HG03457 (cell line): ENCODE measurements around the gene ASB10.

Source experiments
- ATAC-seq: cut with Tn5 transposase; IDR thresholded peaks from one replicate; pipeline ENCODE4 v1.9.1; 2021; ENCODE audit warnings: moderate number of reproducible peaks; ENCODE audit not compliant: unreplicated experiment

Gene ASB10

DNA sequence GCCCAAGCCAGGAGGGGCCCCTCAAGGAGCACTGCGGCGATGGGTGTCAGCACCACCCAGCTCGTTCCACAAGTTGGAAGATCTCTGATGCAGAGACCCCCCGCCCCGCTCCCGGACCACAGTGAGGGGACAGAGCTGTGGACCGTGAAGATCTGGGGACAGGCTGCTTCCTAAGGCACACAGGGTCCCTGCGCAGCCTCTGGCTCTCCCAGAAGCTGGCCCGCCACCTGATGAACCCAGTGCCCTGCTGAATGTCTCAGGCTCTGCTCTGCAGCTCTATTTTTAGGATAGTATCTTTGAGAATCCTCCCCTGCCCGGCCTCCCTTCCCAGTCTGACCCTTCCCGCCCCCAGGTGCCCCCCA is 49.3 kb downstream of the ASB10 start:
- ATAC-seq = no peak

DNA sequence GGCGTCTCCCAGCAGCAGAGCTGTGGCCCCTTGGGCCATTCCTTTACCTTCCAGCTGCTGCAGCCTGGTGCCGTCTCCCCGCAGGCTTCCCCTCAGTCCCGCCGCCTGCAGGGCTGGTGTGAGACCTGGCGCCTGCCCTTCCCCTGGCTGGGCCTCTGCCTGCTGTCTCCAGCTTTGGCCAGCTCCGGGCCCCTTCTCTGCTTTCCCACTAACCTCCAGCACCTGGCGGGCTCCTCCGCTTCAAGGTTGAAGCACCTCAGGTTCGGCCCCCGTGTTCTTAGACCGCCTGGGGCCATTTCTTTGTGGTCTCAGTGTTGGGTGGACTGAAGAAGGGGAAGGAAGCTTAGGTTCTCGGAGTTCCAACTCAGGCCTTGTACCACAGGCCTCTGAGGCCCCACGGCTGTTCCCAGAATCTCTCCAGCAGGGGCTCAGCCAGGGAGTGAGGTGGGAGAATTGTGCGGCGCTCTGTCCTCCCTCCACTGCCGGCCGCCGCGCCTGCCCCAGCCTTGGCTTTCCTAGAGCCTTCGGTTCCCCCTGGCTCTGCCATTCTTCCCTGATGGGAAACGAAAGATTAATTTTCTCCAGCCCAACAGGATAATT is 49.9 kb downstream of the ASB10 start:
- ATAC-seq = no peak

DNA sequence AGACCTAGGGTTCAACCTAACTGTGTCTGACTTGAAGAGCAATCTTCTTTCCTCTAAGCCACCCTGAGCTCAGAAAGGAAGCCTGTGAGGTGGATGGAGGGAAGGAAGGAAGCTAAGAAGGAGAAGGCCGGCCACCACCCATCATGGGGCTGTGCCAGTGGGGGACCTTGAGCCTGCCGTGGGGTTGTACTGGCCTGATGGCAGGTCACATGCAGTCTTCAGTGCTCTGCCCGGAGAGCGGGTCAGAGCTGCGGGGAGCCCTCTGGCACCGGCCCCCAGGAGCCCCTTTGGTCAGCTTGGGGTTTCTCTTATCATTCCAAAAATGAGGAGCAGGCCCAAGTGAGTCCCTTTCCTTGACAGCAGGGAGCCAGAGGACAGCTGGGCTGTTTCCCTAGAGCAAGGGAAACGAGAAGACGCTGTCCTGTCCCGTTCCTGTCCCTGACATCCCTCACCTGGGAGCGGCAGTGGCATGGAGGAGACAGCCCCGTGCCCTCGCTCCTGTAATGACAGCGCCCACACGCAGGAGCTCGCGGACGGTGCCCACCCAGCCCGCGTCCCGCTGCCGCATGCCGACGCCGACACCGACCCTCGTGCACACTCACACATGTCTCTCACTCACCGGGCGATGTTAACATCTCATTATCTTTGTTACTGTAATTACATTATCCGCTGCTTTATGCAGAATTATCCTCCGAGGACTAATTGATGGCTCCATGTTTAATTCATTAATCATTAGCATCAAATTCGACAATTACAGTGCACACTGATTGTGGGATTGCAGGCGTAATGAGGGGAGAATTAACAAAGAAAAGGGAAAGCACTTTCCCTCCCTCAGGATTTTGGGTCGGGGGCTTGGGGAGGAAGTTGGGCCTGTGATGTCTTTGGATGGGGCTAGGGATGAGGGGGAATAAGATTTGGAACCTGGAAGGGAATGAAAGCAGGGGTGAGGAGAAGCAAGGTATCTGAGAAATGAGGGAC is 50.9 kb downstream of the ASB10 start:
- no peak for ATAC-seq

DNA sequence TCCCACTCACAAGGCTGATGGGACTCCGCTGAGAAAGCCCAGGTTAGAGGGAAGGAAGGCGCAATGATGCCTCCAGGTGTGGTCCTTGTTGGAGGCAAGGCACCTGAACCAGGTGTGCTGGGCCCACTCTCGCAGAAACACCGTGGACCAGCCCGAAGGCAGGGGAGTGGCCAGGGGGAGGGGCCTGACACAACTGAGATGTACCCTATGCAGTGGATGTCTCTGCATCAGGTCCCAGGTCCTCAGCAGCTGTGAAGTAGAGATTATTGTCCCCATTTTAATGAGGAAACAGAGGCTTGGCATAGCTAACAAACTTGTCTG is 51.6 kb downstream of the ASB10 start:
- no peak for ATAC-seq

DNA sequence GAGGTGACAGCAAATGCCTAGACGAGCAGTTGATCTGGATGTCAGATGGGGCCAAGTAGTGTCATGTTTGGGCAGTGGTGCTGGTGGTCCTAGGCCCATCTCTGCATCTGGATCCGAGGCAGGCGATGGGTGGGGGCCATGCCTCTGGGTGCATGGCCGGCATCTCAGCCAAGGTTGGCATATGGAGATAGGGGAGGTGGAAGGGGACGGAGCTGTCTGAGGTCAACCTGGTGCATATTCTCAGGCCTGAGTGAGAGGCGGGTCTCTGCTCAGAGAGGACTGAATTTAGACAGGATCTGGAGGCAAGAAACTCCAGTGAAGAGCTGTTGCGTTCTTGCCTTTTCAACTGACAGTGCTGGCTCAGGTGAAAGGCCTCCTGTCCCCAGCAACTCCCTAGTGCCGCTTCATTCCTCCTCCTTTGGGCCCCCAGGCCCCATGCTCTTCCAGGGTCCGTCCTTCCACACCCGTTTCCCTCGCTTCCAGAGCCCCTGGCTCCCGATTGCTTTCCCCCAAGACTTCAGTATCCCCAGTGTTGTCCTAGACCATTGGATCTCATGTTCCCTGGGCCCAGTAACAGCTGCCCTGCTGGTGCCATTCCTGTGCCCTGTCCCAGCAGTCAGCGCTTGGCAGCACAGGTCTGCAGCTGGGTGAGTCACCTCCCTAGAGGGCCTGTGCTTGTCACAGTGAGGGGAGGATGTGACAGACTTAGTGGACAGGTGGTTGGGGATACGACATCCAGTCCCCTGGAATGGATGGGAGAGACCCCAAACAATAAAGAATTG is 52.1 kb downstream of the ASB10 start:
- no peak for ATAC-seq

DNA sequence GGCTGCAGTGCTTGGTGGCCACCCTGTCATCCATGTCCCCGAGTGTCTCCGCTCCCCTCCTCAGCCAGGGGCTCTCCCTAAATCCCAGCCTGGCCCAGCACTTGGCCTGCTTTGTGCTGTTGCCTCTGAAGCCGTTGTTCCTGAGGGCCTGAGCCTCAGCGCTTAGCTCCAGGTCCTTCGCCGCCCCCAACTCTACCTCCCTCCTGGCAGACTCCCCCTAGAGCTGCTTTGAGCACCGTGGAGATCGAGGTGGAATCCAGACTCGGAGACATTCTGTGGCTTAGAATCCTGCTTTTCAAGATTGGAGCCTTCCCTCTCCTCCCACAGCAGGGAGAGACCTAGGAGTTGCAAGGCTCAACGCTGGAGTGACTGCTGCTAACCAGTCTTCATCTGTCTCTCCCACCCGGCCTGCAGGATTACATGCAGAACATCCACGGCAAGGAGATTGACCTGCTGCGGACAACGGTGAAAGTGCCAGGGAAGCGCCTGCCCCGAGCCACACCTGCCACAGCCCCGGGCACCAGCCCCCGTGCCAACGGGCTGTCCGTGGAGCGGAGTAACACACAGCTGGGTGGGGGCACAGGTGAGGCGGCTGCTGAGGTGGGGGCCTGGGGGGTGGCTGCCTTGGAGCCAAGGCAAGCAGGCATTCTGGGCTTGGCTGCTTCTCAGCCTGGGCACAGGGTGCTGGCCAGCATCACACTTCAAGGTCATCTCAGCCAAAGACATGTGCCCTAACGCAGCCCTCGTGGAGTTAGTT is 52.9 kb downstream of the ASB10 start:
- ATAC-seq = no peak

DNA sequence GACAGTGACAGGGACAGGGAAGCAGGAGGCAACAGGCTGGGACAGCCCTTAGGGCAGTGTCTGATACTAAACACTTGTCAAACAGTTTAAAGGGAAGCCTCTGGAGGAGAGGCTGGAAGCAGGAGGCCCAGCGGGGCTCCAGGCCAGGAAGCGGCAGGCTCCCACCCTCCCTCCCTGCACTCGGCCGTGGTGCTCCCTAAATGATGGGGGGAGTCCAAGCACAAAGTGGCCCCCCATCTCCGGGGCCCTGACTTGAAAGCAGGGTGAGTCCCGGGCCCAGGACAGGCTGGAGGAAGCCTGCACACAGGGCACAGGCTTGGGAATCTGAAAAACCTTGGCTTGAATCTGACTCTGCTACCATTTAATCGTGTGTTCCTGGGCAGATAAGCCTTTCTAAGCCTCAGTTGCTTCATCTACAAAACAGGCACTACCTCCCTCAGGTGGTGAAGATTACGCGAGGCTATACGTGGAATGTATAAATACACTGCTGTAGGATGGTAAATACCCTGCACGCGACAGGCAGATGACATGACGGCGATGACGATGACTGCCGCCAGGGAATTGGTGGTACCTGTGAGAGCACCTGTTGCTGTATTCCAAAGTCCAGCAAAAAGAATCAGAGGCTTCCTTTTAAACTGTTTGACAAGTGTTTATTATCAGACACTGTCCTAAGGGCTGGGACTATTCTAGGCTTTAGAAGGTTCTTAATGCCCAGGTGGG is 53.6 kb downstream of the ASB10 start:
- no peak for ATAC-seq

DNA sequence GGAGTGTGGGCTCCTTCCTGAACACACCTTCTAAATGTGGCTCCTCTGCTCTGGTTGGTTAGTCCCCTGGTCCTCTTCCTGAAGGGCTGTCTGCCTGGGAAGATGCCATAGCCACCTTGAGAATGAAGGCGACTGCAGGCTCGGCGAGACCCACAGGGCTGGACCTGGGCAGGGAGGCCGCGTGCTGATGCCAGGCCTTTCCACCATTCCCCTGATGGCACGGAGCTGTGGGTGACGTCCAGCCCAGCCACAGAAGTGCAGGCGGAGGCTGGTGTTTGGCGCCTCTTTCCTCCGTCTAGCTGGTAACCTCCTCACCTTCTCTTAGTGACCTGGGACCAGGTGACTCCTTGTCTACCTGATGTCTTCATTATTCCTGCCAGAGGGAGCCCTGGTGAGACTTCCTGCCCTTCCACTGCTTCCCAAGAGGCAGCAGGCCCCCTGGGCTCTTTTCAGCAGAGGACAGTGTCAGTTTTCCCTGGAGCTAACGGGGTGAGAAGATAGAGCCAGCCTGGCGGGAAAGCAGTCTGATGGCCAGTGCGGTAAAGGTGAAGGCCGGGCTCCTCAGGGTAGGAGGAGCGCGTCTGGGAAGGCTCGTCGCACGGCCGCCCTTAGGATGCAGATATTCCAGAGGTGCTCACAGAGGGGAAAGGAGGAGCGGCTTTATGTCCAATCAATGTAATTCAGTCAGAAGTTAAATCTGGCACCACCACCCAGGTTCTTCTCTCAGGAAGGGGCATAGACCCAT is 54.4 kb downstream of the ASB10 start:
- ATAC-seq = no peak

DNA sequence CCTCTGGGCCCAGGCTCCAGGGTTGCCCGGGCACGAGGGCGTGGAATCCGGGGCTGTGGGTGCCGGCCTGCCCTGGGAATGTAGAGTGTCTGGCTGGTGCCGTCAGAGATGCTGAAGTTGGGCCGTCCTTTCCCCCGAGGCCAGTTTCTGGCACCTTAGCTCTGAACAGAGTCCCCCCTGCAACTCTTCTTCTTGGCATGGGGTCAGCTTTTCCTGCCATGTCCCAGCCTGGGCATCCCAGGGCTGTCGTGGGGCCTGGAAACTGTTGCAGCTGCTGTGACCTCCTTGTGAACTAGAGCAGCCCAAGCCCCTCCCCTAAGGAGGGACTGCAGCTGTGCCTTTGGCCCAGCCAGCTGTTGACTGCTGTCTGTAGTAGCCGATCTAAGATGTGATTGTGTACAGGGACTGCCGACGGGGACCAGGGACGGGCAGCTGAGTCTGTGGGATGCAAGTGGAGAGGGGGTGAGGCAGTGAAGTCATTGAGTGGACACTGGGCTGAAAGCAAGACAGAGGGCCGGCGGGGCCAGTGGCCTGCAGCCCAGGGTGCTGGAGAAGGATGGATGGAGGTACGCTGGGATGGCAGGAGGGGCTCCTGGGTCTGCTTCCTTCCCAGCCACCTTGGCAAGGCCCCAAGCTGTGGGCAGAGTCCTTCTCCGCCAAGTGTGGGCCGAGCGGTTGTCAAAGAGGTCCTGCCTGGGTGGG is 55.3 kb downstream of the ASB10 start:
- no peak for ATAC-seq

DNA sequence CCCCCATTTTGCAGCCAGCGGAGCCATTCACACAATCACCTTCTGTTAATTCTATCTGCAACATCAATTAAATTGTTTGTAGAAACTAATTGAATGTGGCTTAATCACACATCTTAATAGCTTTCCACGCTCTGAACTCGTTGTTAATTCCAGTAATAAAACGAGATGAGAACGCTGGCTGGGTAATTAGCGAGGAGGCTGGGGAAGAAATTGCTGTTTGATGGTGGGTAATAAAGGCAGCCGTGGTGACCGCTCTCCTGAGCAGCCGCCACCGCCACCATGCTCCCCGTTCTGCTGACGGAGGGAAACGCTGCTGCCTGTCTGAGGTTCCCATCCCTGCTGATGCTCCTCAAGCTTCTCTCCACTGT is 55.8 kb downstream of the ASB10 start:
- ATAC-seq = no peak

DNA sequence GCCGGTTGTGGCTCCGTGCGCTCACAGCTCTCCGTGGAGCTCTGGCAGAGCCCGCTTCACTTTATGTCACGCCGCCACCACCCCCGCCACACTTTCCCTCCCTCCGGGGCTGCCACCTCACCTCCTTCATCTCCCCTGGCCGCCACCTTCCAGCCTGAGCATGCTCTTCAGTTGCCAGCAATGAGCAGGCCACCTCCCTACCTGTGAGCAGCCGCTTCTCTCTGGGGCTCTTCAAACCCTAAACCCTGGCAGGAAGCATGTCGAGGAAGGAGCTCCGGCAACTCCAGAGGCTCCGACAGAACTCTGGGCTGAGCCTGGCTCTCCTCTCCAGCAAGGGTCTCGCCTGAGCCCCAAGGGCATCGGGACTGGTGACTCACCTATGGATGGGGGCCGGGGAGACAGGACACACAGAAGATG is 56.3 kb downstream of the ASB10 start:
- no peak for ATAC-seq

DNA sequence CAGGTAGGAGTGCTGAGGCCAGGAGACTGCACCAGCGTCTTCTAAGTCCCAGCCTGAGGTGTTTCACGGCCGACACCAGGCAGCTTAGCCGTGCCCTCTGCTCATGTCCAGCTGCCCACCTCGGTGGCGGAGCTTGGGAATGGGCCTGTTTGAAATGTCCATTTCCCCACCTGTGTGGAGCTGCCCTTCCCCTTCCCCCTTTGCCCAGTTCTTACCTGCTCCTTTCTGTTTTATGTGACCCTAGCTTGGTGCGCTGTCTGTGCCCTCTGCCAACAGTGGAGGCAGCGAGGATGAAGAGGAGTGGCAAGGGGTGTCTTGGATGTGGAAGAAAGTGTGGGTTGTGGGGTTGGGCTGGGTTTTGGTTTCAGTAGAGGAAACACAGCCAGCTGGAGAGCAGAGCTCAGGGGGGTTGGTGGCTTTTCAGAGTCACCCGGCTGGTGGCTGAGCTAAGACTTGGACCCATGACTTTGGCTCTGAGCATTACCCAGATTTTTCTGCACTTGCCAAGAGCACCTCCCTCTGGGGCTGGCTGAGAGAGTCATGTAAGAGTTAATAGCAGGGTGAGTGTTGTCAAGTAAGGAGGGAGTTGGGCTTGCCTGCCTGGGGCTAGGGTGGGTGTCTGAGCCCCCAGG is 57.0 kb downstream of the ASB10 start:
- no peak for ATAC-seq

DNA sequence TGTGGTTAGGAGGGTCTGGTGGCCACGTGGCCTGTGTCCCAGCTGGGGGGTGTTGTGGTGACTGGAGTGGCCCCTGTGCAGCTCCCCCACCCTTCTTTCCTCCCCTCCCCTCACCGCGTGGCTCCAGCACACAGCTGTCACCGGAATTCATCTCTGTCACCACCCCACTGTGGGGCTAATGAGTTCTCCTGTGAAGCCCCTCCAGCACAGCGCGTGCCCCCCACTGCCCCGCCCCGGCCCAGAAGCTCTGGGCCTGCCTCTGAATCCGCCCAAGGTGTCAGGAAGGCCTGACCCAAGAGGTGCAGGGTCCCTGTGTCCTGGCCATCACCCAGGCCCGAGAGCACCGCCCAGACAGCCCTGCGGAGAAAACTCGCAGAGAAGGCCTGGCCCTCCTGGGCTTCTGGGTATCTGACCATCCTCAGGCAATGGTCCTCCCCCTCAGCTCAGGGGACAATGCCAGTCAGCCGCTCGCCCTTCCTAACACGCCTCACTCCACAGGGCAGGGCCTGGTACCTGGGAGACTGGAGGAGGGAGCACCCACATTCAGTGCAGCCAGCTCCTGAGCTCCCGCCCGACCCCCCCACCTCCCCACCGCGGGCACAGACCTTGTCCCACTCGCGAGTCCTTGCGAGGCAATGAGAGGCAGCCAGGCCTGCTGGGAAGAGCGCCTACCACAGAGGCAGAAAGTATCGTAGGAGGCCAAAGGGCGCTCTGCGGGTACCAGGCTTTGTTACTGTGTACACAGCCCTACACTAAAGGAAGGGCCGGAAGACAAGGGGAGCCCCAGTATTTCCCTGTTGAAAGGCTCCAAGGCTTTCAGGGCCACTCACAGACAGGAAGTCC is 57.7 kb downstream of the ASB10 start:
- ATAC-seq = no peak

DNA sequence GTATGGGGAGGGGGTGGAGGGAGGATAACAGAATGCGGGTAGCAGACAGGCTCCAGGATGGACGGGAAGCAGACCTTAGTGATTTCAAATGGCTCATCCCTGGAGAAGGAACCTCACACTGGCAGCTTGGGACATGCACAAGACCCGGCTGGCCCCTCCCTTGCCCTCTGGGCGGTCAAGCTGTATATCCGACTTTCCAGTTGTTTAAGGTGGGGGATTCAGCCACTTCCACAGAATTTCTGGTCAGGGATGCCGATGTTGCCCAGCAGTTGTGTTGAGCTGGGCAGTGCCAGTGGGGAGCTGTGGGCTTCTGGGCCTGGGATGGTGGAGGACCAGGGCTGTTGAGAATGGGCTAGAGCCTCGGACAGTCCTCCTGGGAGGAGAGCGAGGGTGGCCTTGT is 58.3 kb downstream of the ASB10 start:
- no peak for ATAC-seq

DNA sequence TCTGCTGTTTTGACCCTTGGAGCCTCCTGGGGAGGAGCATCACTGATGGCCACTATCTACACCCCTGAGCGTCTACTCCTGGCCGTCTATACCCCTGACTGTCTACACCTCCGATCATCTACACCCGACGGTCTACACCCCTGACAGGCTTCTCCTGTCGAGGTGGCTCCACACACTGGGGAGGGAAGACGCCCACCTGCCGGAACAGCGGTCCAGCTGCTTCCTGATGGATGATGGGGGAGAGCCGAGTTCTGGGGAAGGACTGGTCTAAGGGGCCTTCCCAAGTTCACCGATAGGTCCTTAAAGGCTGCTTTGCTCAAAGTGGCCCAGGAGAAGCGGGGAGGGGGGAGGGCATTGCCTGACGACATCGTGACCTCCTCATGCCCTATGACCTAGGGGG is 58.9 kb downstream of the ASB10 start:
- no peak for ATAC-seq

DNA sequence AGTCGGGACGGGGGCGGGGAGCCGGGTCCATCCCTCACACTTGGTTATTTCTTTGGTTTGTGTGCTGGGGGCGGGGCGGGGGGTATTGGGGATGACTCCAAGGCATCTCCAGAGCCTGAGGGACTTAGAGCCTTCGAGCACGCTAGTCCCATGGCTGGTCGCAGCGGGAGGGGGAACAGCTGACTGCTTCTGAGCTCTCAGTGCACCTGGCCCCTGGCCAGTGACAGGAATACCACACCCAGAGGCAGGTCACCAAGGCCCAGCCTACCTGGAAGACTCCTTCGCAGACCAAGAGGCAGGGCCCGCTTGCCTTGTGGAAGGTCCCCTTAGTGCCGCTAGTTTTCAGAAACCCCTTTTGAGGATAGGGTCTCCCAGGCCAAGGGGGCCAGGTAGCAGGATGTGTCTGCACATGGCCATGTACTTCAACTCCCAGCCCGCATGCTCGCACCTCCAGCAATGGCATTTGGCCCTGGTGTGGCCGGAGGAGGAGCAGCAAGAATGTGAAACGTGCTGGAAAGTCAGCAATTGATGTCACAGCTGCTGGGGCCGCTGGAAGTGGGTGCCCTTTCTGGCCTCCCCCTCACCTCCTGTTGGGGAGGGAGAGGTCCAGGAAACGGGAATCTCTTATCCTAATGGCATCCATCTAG is 60.4 kb downstream of the ASB10 start:
- no peak for ATAC-seq

DNA sequence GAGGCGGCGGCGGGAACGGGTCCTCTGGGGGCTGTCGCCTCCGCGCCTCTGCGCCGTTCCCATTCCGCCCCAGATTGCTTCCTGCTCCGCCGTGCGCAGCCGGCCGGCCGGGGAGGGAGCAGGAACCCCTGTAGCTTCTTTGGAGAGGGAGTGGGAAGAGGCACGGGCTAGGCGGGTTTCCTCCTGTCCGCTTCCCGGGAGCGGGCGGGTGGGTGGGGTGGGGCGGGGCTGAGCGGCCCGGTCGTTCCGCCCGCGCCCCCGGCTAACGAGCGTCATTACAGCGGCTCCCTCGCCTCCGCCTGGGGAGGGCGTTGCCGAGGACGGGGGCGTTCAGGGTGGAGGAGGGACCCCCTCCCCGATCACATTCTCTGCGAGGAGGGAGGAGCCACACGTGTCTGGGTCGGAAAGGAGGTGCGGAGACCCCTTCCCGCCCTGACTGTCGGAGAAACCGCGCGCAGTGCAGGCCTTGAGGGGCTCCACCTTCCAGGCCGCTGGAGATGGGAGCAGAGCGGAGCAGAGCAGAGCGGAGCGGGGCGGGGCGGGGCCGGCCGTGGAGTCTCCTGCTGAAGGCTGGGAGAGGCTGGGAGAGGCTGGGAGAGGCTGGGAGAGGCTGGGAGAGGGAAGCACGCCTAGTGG is 61.1 kb downstream of the ASB10 start:
- ATAC-seq = no peak
